Measurements from ENCODE around the gene MAZ.
A peak's percentile ranks its signal among the peaks of the same experiment; 100 is the strongest.

The MAZ gene

GRCh38 chr16:29809850-29810698 lies 3.7 kb downstream of the MAZ start:
- DNase-seq (ENCODE audit: low read depth in 3 of 3) = peak in 1 of 3 experiments; percentile 42

GRCh38 chr16:29810699-29811169 lies 4.4 kb downstream of the MAZ start:
- no peak for DNase-seq (ENCODE audit: low read depth in 3 of 3)

- peak in 2 of 3 experiments; percentile 43 to 84 for DNase-seq (ENCODE audit: low read depth in 3 of 3)
Measured at GRCh38 chr16:29811170-29811895, 5.0 kb downstream of the MAZ start.

GRCh38 chr16:29811896-29812665 lies 5.8 kb downstream of the MAZ start, which contains the start of gene PRRT2:
PRRT2 (plus strand) TSS chr16:29812193; CDS start chr16:29813055, 862 bp downstream.
- DNase-seq (ENCODE audit: low read depth in 3 of 3) = peak in 1 of 3 experiments; percentile 63

GRCh38 chr16:29812754-29813643 lies 6.7 kb downstream of the MAZ start:
- no peak for DNase-seq (ENCODE audit: low read depth in 3 of 3)

- DNase-seq (ENCODE audit: low read depth in 3 of 3) = no peak
Measured at GRCh38 chr16:29813644-29814562, 7.6 kb downstream of the MAZ start.

- no peak for DNase-seq (ENCODE audit: low read depth in 3 of 3)
Measured at GRCh38 chr16:29814592-29814991, 8.3 kb downstream of the MAZ start.

GRCh38 chr16:29815032-29815721 lies 8.8 kb downstream of the MAZ start:
- DNase-seq (ENCODE audit: low read depth in 3 of 3) = peak in 1 of 3 experiments; percentile 53

GRCh38 chr16:29815793-29816693 lies 9.7 kb downstream of the MAZ start, which contains the start of gene PAGR1:
PAGR1 (plus strand) TSS chr16:29816152; CDS start chr16:29816526, 374 bp downstream.
- peak; percentile 95 to 99 (median 99) for DNase-seq (ENCODE audit: low read depth in 3 of 3)

- peak in 1 of 3 experiments; percentile 76 for DNase-seq (ENCODE audit: low read depth in 3 of 3)
Measured at GRCh38 chr16:29816694-29817441, 10.5 kb downstream of the MAZ start.

- DNase-seq (ENCODE audit: low read depth in 3 of 3) = no peak
Measured at GRCh38 chr16:29818082-29818481, 11.8 kb downstream of the MAZ start.

GRCh38 chr16:29819506-29819905 lies 13.2 kb downstream of the MAZ start:
- DNase-seq (ENCODE audit: low read depth in 3 of 3) = no peak

GRCh38 chr16:29820271-29820701 lies 14.0 kb downstream of the MAZ start, which contains the start of gene MVP:
MVP (plus strand) TSS chr16:29820462; CDS start chr16:29830550, 10,088 bp downstream.
- DNase-seq (ENCODE audit: low read depth in 3 of 3) = peak in 1 of 3 experiments; percentile 57

- DNase-seq (ENCODE audit: low read depth in 3 of 3) = peak in 1 of 3 experiments; percentile 46
Measured at GRCh38 chr16:29820730-29821642, 14.7 kb downstream of the MAZ start.

GRCh38 chr16:29821643-29822115 lies 15.3 kb downstream of the MAZ start:
- DNase-seq (ENCODE audit: low read depth in 3 of 3) = no peak

Measured in stimulated activated CD4-positive, alpha-beta T cell treated with anti-CD3 and anti-CD28 coated beads, TNF-alpha, amount 100 ng/mL, for 24 hours (primary cell).